Activated T-helper 17 cell treated with anti-CD3 and anti-CD28 coated beads, Interleukin-2, amount 50 U/mL, for 72 hours (primary cell): ENCODE measurements around the gene ARGFX. TPM values are rescaled to one million over a fixed set of nuclear protein-coding genes. Genes with fewer than 3 reads are reported as not detected.
A peak's percentile ranks its signal among the peaks of the same experiment; 100 is the strongest.

Experiments
- ATAC-seq: fragments of 150-1000 bp; cut with Tn5 transposase; replicated peaks from 2 replicates; pipeline ENCODE4 v1.10.0; 2021; ENCODE audit warnings: mild to moderate bottlenecking, moderate library complexity
- H3K27ac Mint-ChIP-seq: one replicate; pipeline ENCODE4 v1.8.0; 2022; ENCODE audit warnings: mixed read lengths
- H3K27me3 Mint-ChIP-seq: one replicate; pipeline ENCODE4 v1.8.0; 2022; ENCODE audit warnings: mixed read lengths
- H3K36me3 Mint-ChIP-seq: one replicate; pipeline ENCODE4 v1.8.0; 2022; ENCODE audit warnings: low read depth, mild to moderate bottlenecking, mixed read lengths
- H3K4me1 Mint-ChIP-seq: one replicate; pipeline ENCODE4 v1.8.0; 2022; ENCODE audit warnings: mixed read lengths
- H3K4me3 Mint-ChIP-seq: one replicate; pipeline ENCODE4 v1.8.0; 2022; ENCODE audit warnings: mild to moderate bottlenecking, mixed read lengths
- H3K9me3 Mint-ChIP-seq: one replicate; pipeline ENCODE4 v1.8.0; 2022; ENCODE audit warnings: mixed read lengths
- total RNA-seq, 2 donors: library from RNA; stranded (reverse); gene quantifications; one replicate each; pipeline ENCODE4 v1.2.3, GENCODE V29; 2022

The ARGFX gene
- not detected for total RNA-seq

DNA sequence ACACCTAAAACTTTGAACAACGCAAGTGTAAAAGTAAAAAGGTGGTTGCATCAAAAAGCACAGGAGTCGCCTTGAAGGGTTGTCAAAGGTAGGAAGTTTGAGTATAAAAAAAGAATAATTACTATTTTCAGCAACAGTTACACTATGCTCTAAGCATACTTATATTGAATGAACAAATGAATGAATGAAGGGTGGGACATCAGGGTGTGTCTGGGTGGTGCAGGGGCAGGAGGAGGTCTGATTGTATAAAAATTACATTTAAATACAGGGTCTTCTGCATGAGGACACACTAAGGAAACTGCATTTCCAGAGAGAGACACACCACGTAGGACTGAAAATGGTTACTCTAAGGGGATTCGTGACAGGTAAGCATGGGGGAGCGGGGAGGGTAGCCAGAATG lies at the start of gene ARGFX:
Gene ARGFX (plus strand): TSS at position 301 of the 400 bp plus-strand sequence. CDS start 2,765 bp downstream, outside the sequence.
- ATAC-seq, result no peak
- Mint-ChIP-seq H3K27ac (no peak within 1 kb of the TSS), H3K9me3 (no peaks in the 10 kb centered on the region), H3K4me3 (no peak within 1 kb of the TSS), H3K36me3 (no peaks in the 10 kb centered on the region), H3K27me3 (no peaks in the 10 kb centered on the region), H3K4me1 (no peaks in the 10 kb centered on the region)

DNA sequence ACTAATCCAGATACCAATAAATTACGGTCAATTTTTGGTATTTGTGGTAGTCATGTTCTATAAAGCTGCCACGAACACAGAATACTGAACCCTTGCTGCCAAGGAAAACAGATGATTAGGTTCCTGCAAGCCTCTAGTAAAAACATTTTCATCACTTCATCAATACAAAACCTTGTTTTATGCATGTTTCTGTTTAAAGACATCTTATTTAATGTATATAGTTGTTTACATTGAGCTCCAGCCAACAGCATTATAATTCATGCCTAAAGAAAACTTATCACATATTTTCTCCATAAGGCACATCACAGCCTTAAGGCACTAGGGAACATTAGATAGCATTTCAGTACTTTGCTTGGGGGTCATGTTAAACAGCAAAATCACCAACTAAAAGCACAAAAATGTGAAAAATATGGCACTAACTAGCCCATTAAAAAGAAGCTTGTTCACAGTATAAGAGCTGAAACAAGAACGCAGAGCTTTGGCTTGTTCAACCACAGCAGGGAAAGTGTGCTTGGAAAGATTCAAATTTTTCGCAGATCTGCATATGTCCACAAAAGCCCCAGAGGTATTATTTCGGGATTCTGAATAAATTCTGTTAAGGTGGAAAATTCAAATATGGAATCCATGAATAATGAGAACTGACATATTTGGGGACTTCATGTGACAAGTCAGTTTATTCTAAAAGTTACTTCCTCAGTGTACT lies 49.6 kb upstream of the ARGFX start:
- Mint-ChIP-seq H3K27ac (no peak overlapping the region), H3K9me3 (peaks cover 5% of the 10 kb centered on the region), H3K4me3 (no peak overlapping the region), H3K27me3 (no peaks in the 10 kb centered on the region), H3K36me3 (peaks cover 9% of the 10 kb centered on the region), H3K4me1 (no peaks in the 10 kb centered on the region)
- ATAC-seq, result no peak

DNA sequence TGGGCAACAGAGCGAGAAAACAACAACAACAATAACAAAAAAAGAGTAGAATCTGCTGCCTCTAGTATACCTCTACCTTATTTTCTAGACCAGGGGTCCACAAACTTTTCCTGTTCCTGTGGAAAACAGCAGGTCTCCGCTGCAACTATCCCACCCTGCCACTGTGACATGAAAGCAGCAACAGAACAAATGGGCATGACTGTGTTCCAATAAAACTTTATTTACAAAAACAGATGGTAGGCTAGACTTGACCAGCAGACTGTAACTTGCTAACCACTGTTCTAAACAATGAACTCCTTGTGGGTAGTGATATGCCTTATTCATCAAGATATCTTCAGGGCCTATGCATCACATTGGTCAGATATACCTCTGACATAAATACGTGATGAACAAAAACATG lies 47.2 kb upstream of the ARGFX start:
- H3K27me3 Mint-ChIP-seq, result no peaks in the 10 kb centered on the region
- H3K36me3 Mint-ChIP-seq, result peaks cover 9% of the 10 kb centered on the region
- H3K4me3 Mint-ChIP-seq, result no peak overlapping the region
- H3K4me1 Mint-ChIP-seq, result no peaks in the 10 kb centered on the region
- H3K27ac Mint-ChIP-seq, result no peak overlapping the region
- no peak for ATAC-seq
- H3K9me3 Mint-ChIP-seq, result peaks cover 5% of the 10 kb centered on the region

DNA sequence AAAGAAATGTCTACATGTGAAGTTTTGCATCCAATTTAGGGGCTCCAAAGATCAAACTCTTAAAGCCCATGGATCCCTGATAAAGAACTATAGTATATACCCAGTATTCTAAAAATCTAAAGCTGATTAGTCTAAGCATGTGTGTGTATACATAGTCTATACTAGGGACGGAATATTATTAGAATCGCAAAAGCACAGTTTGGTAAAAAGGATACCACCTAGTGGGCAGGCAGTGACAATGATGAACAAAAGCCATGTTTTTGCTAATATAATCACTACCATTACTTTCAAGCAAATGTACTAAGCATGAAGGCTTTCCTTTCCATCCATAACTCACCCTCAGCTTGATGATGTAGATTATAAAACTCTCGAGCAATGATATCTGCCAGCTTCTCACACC lies 38.4 kb upstream of the ARGFX start:
- H3K4me1 Mint-ChIP-seq, result no peaks in the 10 kb centered on the region
- H3K4me3 Mint-ChIP-seq, result no peak overlapping the region
- H3K36me3 Mint-ChIP-seq, result peaks cover 10% of the 10 kb centered on the region
- H3K9me3 Mint-ChIP-seq, result no peaks in the 10 kb centered on the region
- H3K27ac Mint-ChIP-seq, result no peak overlapping the region
- H3K27me3 Mint-ChIP-seq, result no peaks in the 10 kb centered on the region
- ATAC-seq, result no peak

DNA sequence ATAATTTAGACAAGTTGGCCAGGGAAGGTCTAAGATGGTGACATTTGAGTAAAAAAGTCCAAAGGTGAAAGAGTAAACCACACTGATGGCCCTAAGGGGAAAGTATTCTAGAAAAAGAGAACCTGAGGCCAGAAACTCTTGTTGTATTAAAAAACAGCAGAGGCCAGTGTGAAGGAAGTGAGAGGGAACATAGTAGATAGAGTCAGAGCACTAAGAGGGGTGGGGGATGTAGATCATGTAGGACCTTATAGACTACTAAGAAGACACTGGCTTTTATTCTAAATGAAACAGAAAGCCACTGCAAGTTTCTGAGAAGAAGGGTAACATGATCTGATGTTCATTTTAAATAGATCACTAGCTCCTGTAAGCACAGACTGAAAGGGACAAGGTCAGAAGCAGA lies 36.5 kb upstream of the ARGFX start:
- Mint-ChIP-seq H3K36me3 (peaks cover 20% of the 10 kb centered on the region), H3K27me3 (no peaks in the 10 kb centered on the region), H3K4me3 (no peak overlapping the region), H3K9me3 (no peaks in the 10 kb centered on the region), H3K27ac (no peak overlapping the region), H3K4me1 (no peaks in the 10 kb centered on the region)
- ATAC-seq, result no peak

DNA sequence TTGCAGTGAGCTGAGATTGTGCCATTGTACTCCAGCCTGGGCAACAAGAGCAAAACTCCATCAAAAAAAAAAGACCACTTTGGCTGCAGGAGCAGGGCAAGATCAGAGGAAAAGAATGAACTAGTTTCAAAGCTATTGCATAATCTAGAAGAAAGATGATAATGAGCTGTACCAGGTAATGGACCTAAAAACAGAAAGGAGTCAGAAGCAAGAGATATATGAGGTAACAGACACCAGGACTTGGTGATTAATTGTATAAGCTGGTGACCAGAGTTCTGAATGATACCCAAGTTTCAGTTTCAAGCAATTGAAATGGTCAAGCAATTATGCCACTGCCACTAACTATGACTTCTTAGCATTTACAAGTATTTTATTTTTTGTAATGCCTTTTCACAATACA lies 24.8 kb upstream of the ARGFX start:
- Mint-ChIP-seq H3K27ac (no peak overlapping the region), H3K36me3 (peaks cover 13% of the 10 kb centered on the region), H3K9me3 (no peaks in the 10 kb centered on the region), H3K4me3 (no peak overlapping the region), H3K27me3 (no peaks in the 10 kb centered on the region), H3K4me1 (peaks cover 8% of the 10 kb centered on the region)
- no peak for ATAC-seq

DNA sequence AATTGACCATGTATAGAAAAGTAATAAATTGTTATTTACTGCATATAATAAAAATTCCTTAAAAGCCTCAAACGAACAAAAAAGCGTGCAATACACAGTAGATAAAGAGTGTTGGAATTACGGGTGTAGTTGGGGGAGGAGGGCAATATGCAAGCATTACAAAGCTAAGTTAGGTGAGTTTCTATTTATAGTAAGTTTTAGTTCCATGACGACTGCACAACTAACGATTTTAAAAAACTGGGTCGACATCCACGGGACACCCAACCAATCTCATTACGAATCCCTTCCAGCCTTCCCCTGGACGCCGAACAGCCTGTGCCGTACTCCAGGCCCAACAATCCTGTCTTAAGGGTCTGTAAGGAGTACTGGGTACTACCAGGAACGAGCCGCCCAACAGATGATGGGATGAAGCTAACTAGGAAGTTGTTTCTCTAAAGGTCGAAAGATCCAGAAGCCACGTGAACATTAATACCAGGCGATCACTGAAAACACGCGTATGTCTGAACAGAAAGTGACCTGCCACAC lies 22.6 kb upstream of the ARGFX start:
- Mint-ChIP-seq H3K9me3 (no peaks in the 10 kb centered on the region), H3K27ac (peak overlapping the region; percentile 96), H3K4me1 (peaks cover 8% of the 10 kb centered on the region), H3K4me3 (peak overlapping the region; percentile 97), H3K36me3 (peaks cover 5% of the 10 kb centered on the region), H3K27me3 (no peaks in the 10 kb centered on the region)
- peak; percentile 17 for ATAC-seq

DNA sequence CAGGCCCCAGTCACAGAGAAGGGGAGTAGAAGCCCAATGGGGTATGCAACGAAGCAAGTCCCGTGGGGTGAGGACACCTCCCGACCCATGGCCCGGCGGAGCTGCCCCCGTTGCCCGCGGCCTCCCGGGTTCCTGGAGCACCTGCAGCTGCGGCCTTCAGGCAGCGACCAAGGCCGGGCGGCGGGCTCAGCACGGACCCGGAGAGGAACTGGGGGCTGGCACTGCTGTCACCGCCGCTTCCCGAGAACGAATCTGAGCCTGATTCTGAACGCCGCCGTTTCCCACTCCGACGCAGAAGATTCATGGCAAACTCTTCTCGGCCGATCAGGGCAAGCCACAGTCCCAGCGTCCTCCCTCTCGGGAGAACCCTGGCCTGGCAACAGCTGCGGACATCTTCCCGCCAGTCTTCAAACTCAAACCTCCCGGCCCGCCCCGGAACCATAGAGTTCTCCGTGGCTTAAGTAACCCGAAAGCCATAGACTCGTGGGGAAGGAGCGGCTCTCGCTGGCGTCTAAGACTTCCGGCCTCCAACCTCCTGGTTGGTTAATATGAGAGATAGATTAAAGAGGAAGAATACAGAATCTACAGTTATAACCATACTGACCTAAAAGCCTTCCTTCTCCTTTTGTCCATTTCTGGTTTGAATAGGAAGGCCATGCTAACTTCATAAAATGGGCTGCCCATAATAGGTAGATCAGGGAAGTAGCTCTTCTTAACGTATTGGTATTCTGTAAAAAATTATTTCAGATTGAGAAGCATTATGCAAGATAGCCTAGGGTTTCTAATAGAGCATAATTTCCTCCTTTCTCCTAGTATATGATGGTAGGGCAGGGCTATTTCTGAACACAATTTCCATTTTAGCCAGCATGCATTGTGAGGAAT lies 21.9 kb upstream of the ARGFX start, which contains the start of gene POLQ:
Gene POLQ (minus strand): TSS at position 415 of the 882 bp plus-strand sequence. CDS start 111 bp downstream, at position 304.
- Mint-ChIP-seq H3K27ac (peak within 1 kb of the TSS; percentile 96), H3K4me1 (peaks cover 8% of the 10 kb centered on the region), H3K27me3 (no peaks in the 10 kb centered on the region), H3K36me3 (peaks cover 5% of the 10 kb centered on the region), H3K9me3 (no peaks in the 10 kb centered on the region), H3K4me3 (peak within 1 kb of the TSS; percentile 97)
- peak; percentile 98 for ATAC-seq

DNA sequence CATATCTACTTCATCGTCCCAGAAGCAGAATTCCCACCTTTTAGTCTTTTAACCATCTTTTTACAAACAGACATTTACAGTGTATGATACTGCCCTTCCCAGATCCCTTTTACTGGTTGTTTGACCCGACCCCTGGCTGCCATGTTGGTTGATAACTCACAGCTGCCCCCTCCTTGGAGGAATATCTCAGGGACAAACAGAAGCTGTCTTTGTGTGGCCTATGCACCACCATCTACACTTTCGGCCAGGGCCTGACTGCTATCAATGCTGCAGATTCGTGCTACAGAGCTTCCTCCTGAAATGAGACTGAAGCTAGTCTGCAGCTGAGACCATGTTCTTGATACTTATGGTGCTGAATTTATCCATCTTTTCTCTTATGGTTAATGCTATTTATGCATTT lies 15.4 kb upstream of the ARGFX start:
- H3K4me1 Mint-ChIP-seq, result no peaks in the 10 kb centered on the region
- H3K4me3 Mint-ChIP-seq, result no peak overlapping the region
- no peaks in the 10 kb centered on the region for H3K9me3 Mint-ChIP-seq
- no peak for ATAC-seq
- H3K36me3 Mint-ChIP-seq, result no peaks in the 10 kb centered on the region
- H3K27me3 Mint-ChIP-seq, result peaks cover 3% of the 10 kb centered on the region
- peak overlapping the region; percentile 3 for H3K27ac Mint-ChIP-seq

DNA sequence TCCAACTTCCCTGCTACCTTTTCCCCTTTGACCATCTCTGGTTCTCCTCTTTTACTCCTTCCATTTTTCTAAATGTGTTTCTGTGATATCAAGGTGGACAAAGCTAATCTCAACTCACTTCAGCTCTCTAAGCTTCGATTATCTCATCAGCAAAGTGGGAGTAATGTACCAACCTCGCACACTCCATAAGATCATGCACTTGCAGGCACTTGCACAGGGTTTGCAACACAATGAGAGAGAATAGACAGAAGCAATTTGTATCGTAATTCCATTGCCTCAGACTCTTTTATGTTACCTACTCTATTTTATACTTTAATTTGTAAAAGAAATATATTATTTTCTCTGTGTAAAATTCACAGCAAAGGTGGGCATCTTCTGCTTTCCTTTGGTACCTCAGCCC lies 15.0 kb upstream of the ARGFX start:
- Mint-ChIP-seq H3K27ac (peak overlapping the region; percentile 3), H3K36me3 (no peaks in the 10 kb centered on the region), H3K27me3 (peaks cover 3% of the 10 kb centered on the region), H3K9me3 (no peaks in the 10 kb centered on the region), H3K4me1 (no peaks in the 10 kb centered on the region), H3K4me3 (no peak overlapping the region)
- ATAC-seq, result no peak

DNA sequence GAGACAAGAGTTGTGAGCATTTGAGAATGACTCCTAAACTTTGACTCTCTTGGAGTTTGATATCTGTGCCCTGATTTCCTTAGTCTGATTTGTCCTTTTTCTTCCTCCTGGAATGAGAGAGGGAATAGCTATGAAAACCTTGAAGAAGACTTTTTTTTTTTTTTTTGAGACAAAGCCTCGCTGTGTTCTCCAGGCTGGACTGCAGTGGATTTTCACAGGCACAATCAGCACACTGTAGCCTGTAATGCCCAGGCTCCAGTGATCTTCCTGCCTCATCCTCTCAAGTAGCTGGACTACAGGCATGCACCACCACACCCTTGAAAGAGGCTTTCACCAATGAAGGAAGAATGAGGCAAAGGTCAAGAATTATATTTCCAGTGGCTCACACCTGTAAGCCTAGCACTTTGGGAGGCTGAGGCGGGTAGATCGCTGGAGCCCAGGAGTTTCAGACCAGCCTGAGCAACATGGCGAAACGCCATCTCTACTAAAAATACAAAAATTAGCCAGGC lies 10.3 kb upstream of the ARGFX start:
- H3K36me3 Mint-ChIP-seq, result no peaks in the 10 kb centered on the region
- no peak overlapping the region for H3K27ac Mint-ChIP-seq
- no peak overlapping the region for H3K4me3 Mint-ChIP-seq
- no peaks in the 10 kb centered on the region for H3K9me3 Mint-ChIP-seq
- H3K27me3 Mint-ChIP-seq, result peaks cover 11% of the 10 kb centered on the region
- no peak for ATAC-seq
- no peaks in the 10 kb centered on the region for H3K4me1 Mint-ChIP-seq

DNA sequence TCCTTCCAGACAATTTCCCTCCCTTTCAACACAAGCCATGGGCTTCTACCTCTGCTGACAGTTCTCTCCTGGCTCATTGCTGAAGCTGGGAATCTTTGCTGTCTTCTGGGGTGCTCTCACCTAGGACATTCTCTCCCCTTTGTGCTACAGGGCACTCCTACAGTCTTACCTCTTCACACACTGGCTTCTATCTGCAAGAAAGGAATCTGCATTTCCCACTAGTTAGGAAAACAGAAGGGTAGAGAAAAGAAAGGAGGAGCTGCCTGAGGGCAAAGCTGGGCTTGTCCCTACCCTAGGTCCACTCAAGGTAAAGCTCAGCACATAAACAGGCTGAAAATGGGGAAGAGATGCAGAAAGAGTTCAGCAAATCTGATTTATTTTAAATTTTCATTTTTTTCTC lies 5.6 kb upstream of the ARGFX start:
- no peak for ATAC-seq
- no peaks in the 10 kb centered on the region for H3K4me1 Mint-ChIP-seq
- no peaks in the 10 kb centered on the region for H3K9me3 Mint-ChIP-seq

DNA sequence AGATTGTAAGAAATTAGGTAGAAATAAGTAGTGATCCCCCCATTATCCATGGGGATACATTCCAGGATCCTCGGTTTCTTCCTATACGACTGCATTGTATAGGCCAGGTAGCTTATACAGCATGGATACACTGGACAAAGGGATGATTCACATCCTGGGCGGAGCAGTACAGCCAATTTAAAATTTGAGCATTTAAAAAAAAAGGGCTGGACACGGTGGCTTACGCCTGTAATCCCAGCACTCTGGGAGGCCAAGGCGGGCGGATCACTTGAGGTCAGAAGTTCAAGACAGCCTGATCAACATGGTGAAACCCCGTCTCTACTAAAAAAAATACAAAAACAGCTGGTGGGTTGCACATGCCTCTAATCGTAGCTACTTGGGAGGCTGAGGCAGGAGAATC lies 976 bp upstream of the ARGFX start:
- no peak for ATAC-seq
- Mint-ChIP-seq H3K27me3 (no peaks in the 10 kb centered on the region), H3K4me1 (no peaks in the 10 kb centered on the region)

More for the DNA sequence above, 5.6 kb upstream of the ARGFX start:
- Mint-ChIP-seq H3K4me3 (no peak overlapping the region), H3K36me3 (no peaks in the 10 kb centered on the region), H3K27me3 (peaks cover 9% of the 10 kb centered on the region), H3K27ac (no peak overlapping the region)

DNA sequence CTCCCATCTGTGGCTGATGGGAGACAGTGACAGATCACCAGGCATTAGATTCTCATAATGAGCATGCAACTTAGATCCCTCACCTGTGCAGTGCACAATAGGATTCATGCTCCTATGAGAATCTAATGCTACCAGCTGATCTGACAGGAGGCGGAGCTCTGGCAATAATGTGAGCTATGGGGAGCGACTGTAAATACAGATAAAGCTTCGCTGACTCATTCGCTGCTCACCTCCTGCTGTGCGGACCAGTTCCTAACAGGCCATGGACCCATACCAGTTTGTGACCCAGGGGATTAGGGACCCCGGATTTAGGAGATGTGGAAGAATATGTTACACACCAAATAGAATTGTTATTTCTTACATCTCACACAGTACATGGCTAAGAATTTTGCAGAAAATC lies 6.7 kb downstream of the ARGFX start:
- ATAC-seq, result no peak
- Mint-ChIP-seq H3K27me3 (no peaks in the 10 kb centered on the region), H3K9me3 (no peaks in the 10 kb centered on the region), H3K36me3 (no peaks in the 10 kb centered on the region), H3K4me1 (no peaks in the 10 kb centered on the region), H3K27ac (no peak overlapping the region), H3K4me3 (no peak overlapping the region)

More for the DNA sequence above, 976 bp upstream of the ARGFX start:
- Mint-ChIP-seq H3K36me3 (no peaks in the 10 kb centered on the region), H3K27ac (no peak overlapping the region), H3K9me3 (no peaks in the 10 kb centered on the region), H3K4me3 (no peak overlapping the region)
